B cell (primary cell): ENCODE results near the gene PI4KA. TPM values are rescaled to one million over a fixed set of nuclear protein-coding genes. Genes with fewer than 3 reads are reported as not detected.
"Not testable (repeated sequence)": the region's sequence is repeated elsewhere in the genome, so short reads cannot be mapped to it uniquely, and the experiment has no call there.

Experiments
- ATAC-seq: fragments of 200-7000 bp; cut with Tn5 transposase; one replicate; pipeline ENCODE4 v1.10.0; 2021; ENCODE audit warnings: low read depth, mild to moderate bottlenecking, moderate number of reproducible peaks, moderate library complexity
- CTCF ChIA-PET: fragments of 350-600 bp; sonication (Branson Sonifier 250); formaldehyde crosslinking; loops from one replicate; lab custom pipeline; 2021; ENCODE audit warnings: antibody characterized with exemption, inconsistent platforms; lab: Charles Lee
- POLR2A ChIA-PET: fragments of 350-600 bp; sonication (Branson Sonifier 250); formaldehyde crosslinking; loops from one replicate; lab custom pipeline; 2021; ENCODE audit warnings: antibody characterized with exemption; lab: Charles Lee
- DNase-seq: peaks from one replicate; pipeline ENCODE4 v3.0.0; 2013
- H2AFZ ChIP-seq: 2 replicates; pipeline ENCODE4 v1.6.1; 2012; ENCODE audit warnings: mild to moderate bottlenecking, low read depth, low read length; ENCODE audit not compliant: insufficient read depth, poor library complexity, severe bottlenecking
- H3K27ac ChIP-seq, 2 donors: 1 replicate in 1 of 2; 2 replicates in 1 of 2; pipeline ENCODE4 v1.5.1; 2012 to 2013; ENCODE audit warnings: low read length in 2 of 2, mild to moderate bottlenecking in 2 of 2, moderate library complexity in 1 of 2
- H3K27me3 ChIP-seq, 4 experiments: fragments of 200-600 bp in 1 of 4; sonication (generic) in 1 of 4; replicated peaks in 1 of 4; 1 replicate in 2 of 4; 2 replicates in 2 of 4; pipeline versions ENCODE4 v1.6.1 to v1.7.0; 2013 to 2016; ENCODE audit warnings: low read length in 3 of 4, mild to moderate bottlenecking in 2 of 4, mixed read lengths in 1 of 4, moderate library complexity in 1 of 4; ENCODE audit not compliant: insufficient read depth in 4 of 4, control insufficient read depth in 3 of 4; ENCODE audit errors: control extremely low read depth in 1 of 4
- H3K36me3 ChIP-seq, 2 experiments: replicated peaks in 1 of 2; 1 replicate in 1 of 2; 2 replicates in 1 of 2; pipeline versions ENCODE4 v1.6.1 to v1.7.1; 2013; ENCODE audit warnings: low read length in 1 of 2; ENCODE audit not compliant: insufficient read depth in 2 of 2, control insufficient read depth in 1 of 2; ENCODE audit errors: control extremely low read depth in 1 of 2, extremely low read depth in 1 of 2
- H3K4me1 ChIP-seq, 2 donors: fragments of 200-600 bp in 1 of 2; sonication (generic) in 1 of 2; 1 replicate in 1 of 2; 2 replicates in 1 of 2; pipeline versions ENCODE4 v1.5.1 to v1.6.1; 2013 to 2017; ENCODE audit warnings: low read length in 2 of 2; ENCODE audit not compliant: control insufficient read depth in 2 of 2, insufficient read depth in 2 of 2
- H3K4me2 ChIP-seq: replicated peaks from 2 replicates; pipeline ENCODE3; 2012; ENCODE audit warnings: mild to moderate bottlenecking, low read depth, low read length; ENCODE audit not compliant: poor library complexity, severe bottlenecking
- H3K4me3 ChIP-seq, 5 experiments: fragments of 200-600 bp in 1 of 5; sonication (generic) in 1 of 5; 1 replicate in 3 of 5; 2 replicates in 2 of 5; pipeline versions ENCODE4 v1.5.1 to v1.7.0; 2011 to 2016; ENCODE audit warnings: low read length in 4 of 5, mild to moderate bottlenecking in 4 of 5, low read depth in 2 of 5, control low read depth in 1 of 5, moderate library complexity in 1 of 5; ENCODE audit not compliant: insufficient read depth in 1 of 5; ENCODE audit errors: control extremely low read depth in 1 of 5, extremely low read depth in 1 of 5
- H3K79me2 ChIP-seq: fragments of 200-600 bp; sonication (generic); one replicate; pipeline ENCODE4 v1.6.0; 2016; ENCODE audit warnings: low read length; ENCODE audit not compliant: control insufficient read depth, insufficient read depth
- H3K9ac ChIP-seq: fragments of 200-600 bp; sonication (generic); 2 replicates; pipeline ENCODE4 v1.6.1; 2017; ENCODE audit warnings: mild to moderate bottlenecking, low read length, moderate library complexity
- H3K9me3 ChIP-seq, 3 donors: one replicate each; pipeline versions ENCODE4 v1.6.1 to v1.7.1; 2013; ENCODE audit warnings: low read length in 2 of 3; ENCODE audit not compliant: control insufficient read depth in 2 of 3, insufficient read depth in 1 of 3; ENCODE audit errors: control extremely low read depth in 1 of 3
- H4K20me1 ChIP-seq: 2 replicates; pipeline ENCODE4 v1.6.0; 2012; ENCODE audit warnings: mild to moderate bottlenecking, low read length; ENCODE audit not compliant: insufficient read depth, control insufficient read depth, poor library complexity, severe bottlenecking
- H3K27ac Mint-ChIP-seq: one replicate; pipeline ENCODE4 v1.8.0; 2021; ENCODE audit warnings: mixed read lengths
- H3K27me3 Mint-ChIP-seq: one replicate; pipeline ENCODE4 v1.8.0; 2021; ENCODE audit warnings: mixed read lengths
- H3K4me1 Mint-ChIP-seq: one replicate; pipeline ENCODE4 v1.8.0; 2021; ENCODE audit warnings: mixed read lengths
- H3K4me3 Mint-ChIP-seq: one replicate; pipeline ENCODE4 v1.8.0; 2021; ENCODE audit warnings: mixed read lengths
- H3K9me3 Mint-ChIP-seq: one replicate; pipeline ENCODE4 v1.8.0; 2022; ENCODE audit warnings: mixed read lengths; ENCODE audit not compliant: insufficient read depth
- CTCF ChIP-seq: fragments of 200-600 bp; IDR thresholded peaks from one replicate; pipeline ENCODE4 v1.8.0; 2022; ENCODE audit warnings: antibody characterized with exemption, mild to moderate bottlenecking
- EZH2 ChIP-seq: IDR thresholded peaks from 2 replicates; pipeline ENCODE4 v1.6.1; 2012; ENCODE audit warnings: borderline replicate concordance, low read depth, mild to moderate bottlenecking, moderate library complexity, low read length; ENCODE audit not compliant: insufficient read depth, poor library complexity, severe bottlenecking
- WGBS: methylation state at CpG from one replicate; pipeline ENCODE4 v1.1.5; 2013; ENCODE audit warnings: missing lambda C conversion rate; ENCODE audit not compliant: insufficient coverage; 5-methylcytosine and 5-hydroxymethylcytosine counted together
- intact Hi-C: fragments of 100-400 bp; cut with micrococcal nuclease; formaldehyde crosslinking; loops from one replicate; pipeline ENCODE4 v1.10.0; 2022
- polyA plus RNA-seq: library from polyadenylated mRNA; depleted of rRNA; stranded (reverse); fragments of >200 nt; gene quantifications from 2 replicates; pipeline ENCODE4 v1.2.3, GENCODE V29; 2012
- total RNA-seq, 2 donors: library from RNA; stranded (reverse); fragments of 120-200 nt in 1 of 2; gene quantifications; 1 replicate in 1 of 2; 2 replicates in 1 of 2; pipeline versions ENCODE4 v1.2.3 to v1.2.4, GENCODE V29; 2013 to 2022

The PI4KA gene
- total and polyA plus RNA-seq, 2 donors (not counting 1 experiment from before 2014, with no cell fraction given), result 85.9 to 156 TPM

GRCh38 chr22:20771918-20772625, 86.5 kb downstream of the PI4KA start:
- intact Hi-C loops, result no loop called here

DNA sequence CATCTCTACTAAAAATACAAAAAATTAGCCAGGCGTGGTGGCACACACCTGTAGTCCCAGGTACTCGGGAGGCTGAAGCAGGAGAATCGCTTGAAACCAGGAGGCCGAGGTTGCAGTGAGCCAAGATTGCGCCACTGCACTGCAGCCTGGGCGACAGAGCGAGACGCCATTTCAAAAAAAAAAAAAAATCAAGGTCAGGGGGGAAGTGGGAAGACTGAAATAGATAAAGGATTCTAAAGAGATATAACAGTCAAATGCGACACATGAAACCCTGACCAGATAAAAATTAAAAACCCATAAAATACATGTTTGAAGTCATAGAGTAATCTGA, 89.2 kb downstream of the PI4KA start:
- H3K4me1 Mint-ChIP-seq, H3K4me2 ChIP-seq, H3K27me3 ChIP-seq, H3K27ac Mint-ChIP-seq, ATAC-seq, H3K27me3 Mint-ChIP-seq, H3K79me2 ChIP-seq, H3K9me3 Mint-ChIP-seq, H3K4me3 Mint-ChIP-seq, H3K4me3 ChIP-seq, H3K9ac ChIP-seq, H3K4me1 ChIP-seq, intact Hi-C loops, H3K27ac ChIP-seq, DNase-seq, H3K9me3 ChIP-seq, H4K20me1 ChIP-seq, H2AFZ ChIP-seq: not testable (repeated sequence)
- POLR2A ChIA-PET, result interaction anchor here (0.7 kb wide), 1 partner anchor 15 kb away, joined by 4 read pairs; no protein-coding TSS in a partner anchor
- CTCF ChIA-PET, result interaction anchor here (0.7 kb wide), 1 partner anchor 18 kb away, joined by 3 read pairs; no protein-coding TSS in a partner anchor
- 100% methylated on average over 2 of the region's 9 CpGs for WGBS
- H3K36me3 ChIP-seq, result peaks cover 1 to 33% of the 10 kb centered on the region in 2 experiments

More at GRCh38 chr22:20771918-20772625, 86.5 kb downstream of the PI4KA start:
- no peaks in the 10 kb centered on the region for H4K20me1 ChIP-seq
- ChIA-PET POLR2A (no interaction called here), CTCF (interaction anchor here (2.6 kb wide), 1 partner anchor 12 kb away, joined by 11 read pairs; no protein-coding TSS in a partner anchor)
- DNase-seq (no peak), ATAC-seq (no peak)
- H3K27ac Mint-ChIP-seq, result no peak overlapping the region
- H3K27ac ChIP-seq, result no peak overlapping the region
- peaks cover 0 to 5% (median 0%) of the 10 kb centered on the region in 3 donors for H3K9me3 ChIP-seq
- H3K27me3 ChIP-seq, result no peaks in the 10 kb centered on the region
- no peak overlapping the region for H3K4me2 ChIP-seq
- no peaks in the 10 kb centered on the region for H3K79me2 ChIP-seq
- WGBS, result 98% methylated on average over 9 of the region's 9 CpGs
- H3K4me1 ChIP-seq, result no peaks in the 10 kb centered on the region
- H3K4me1 Mint-ChIP-seq, result peaks cover 4% of the 10 kb centered on the region
- H3K9me3 Mint-ChIP-seq, result no peaks in the 10 kb centered on the region
- H3K4me3 ChIP-seq, result no peak overlapping the region
- peaks cover 0 to 17% of the 10 kb centered on the region in 2 experiments for H3K36me3 ChIP-seq
- H2AFZ ChIP-seq, result no peak overlapping the region
- H3K9ac ChIP-seq, result no peak overlapping the region
- no peak for TF ChIP-seq CTCF
- TF ChIP-seq EZH2, result no peak
- H3K4me3 Mint-ChIP-seq, result no peak overlapping the region
- H3K27me3 Mint-ChIP-seq, result no peaks in the 10 kb centered on the region
